B cell (primary cell): ENCODE results near the gene LRRC32.

Experiments used
- EZH2 ChIP-seq: IDR thresholded peaks from 2 replicates; pipeline ENCODE4 v1.6.1; 2012; ENCODE audit warnings: borderline replicate concordance, low read depth, mild to moderate bottlenecking, moderate library complexity, low read length; ENCODE audit not compliant: insufficient read depth, poor library complexity, severe bottlenecking
- TF ChIP-seq, protein P1 (sequence below): fragments of 200-600 bp; IDR thresholded peaks from one replicate; pipeline ENCODE4 v1.8.0; 2022; ENCODE audit warnings: antibody characterized with exemption, mild to moderate bottlenecking

DNA sequence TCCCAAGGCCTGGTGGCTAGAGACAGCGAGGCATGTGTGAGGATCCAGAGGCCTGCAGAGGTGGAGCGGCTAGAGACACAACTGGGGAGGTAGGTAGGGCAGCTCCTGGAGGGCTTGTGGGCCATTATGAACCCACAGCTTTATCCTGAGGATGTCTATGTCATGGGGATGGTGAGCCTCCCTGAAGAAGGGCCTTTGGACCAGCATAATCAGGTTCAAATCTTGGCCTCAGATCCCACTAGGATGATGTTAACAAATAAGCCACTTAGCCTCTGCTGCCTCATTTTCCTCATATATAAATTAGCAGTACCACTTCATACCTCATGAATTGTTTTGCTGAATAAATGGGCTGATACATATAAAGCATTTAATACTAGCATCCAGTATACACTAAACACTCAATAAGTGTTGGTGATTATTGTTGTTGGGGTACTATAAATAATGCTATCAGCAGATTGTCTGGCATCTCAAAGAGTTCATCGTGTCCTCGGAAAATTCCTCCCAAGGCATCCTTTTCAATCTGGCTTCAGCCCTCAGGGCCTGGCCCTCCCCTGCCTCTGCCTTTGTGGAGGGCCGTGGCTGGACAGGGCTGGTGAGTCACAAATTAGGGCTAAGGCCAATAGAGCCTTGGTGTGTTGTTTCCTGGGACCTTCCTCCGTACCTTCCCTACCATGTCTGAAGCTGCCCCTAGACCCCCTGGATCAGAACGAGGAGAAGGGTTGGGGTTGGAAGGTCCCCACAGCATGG lies 30.9 kb upstream of the LRRC32 start:
- TF ChIP-seq, protein P1, sequence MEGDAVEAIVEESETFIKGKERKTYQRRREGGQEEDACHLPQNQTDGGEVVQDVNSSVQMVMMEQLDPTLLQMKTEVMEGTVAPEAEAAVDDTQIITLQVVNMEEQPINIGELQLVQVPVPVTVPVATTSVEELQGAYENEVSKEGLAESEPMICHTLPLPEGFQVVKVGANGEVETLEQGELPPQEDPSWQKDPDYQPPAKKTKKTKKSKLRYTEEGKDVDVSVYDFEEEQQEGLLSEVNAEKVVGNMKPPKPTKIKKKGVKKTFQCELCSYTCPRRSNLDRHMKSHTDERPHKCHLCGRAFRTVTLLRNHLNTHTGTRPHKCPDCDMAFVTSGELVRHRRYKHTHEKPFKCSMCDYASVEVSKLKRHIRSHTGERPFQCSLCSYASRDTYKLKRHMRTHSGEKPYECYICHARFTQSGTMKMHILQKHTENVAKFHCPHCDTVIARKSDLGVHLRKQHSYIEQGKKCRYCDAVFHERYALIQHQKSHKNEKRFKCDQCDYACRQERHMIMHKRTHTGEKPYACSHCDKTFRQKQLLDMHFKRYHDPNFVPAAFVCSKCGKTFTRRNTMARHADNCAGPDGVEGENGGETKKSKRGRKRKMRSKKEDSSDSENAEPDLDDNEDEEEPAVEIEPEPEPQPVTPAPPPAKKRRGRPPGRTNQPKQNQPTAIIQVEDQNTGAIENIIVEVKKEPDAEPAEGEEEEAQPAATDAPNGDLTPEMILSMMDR: no peak
- TF ChIP-seq EZH2: no peak
